Measurements from ENCODE around the gene CEP83.

The CEP83 gene

GRCh38 chr12:94285943-94286582 is 173.6 kb downstream of the CEP83 start:
- ATAC-seq (replicated peaks; ENCODE audit: extremely low read depth, poor library complexity, severe bottlenecking), result no peak
- no peak overlapping the region for H3K27ac Mint-ChIP-seq (ENCODE audit: low read depth)
- H3K4me3 Mint-ChIP-seq, result no peak overlapping the region
- no peaks in the 10 kb centered on the region for H3K9me3 Mint-ChIP-seq
- DNase-seq (ENCODE audit: low spot score in 2 of 2), result no peak
- peaks cover 15% of the 10 kb centered on the region for H3K36me3 Mint-ChIP-seq (ENCODE audit: insufficient read depth)
- no peaks in the 10 kb centered on the region for H3K27me3 Mint-ChIP-seq
- H3K4me1 Mint-ChIP-seq, result peaks cover 30% of the 10 kb centered on the region

- H3K27ac Mint-ChIP-seq (ENCODE audit: low read depth), result peak overlapping the region; percentile 14
- ATAC-seq (replicated peaks; ENCODE audit: extremely low read depth, poor library complexity, severe bottlenecking), result no peak
- H3K4me3 Mint-ChIP-seq, result no peak overlapping the region
- no peaks in the 10 kb centered on the region for H3K27me3 Mint-ChIP-seq
- DNase-seq (ENCODE audit: low spot score in 2 of 2), result no peak
- H3K36me3 Mint-ChIP-seq (ENCODE audit: insufficient read depth), result peaks cover 19% of the 10 kb centered on the region
- H3K4me1 Mint-ChIP-seq, result peaks cover 30% of the 10 kb centered on the region
- H3K9me3 Mint-ChIP-seq, result no peaks in the 10 kb centered on the region
Observed at GRCh38 chr12:94284859-94285258, 174.8 kb downstream of the CEP83 start.

GRCh38 chr12:94284046-94284445 is 175.6 kb downstream of the CEP83 start:
- no peak overlapping the region for H3K4me3 Mint-ChIP-seq
- H3K9me3 Mint-ChIP-seq, result no peaks in the 10 kb centered on the region
- no peak for DNase-seq (ENCODE audit: low spot score in 2 of 2)
- H3K36me3 Mint-ChIP-seq (ENCODE audit: insufficient read depth), result peaks cover 15% of the 10 kb centered on the region
- no peak for ATAC-seq (replicated peaks; ENCODE audit: extremely low read depth, poor library complexity, severe bottlenecking)
- H3K4me1 Mint-ChIP-seq, result peaks cover 30% of the 10 kb centered on the region
- no peaks in the 10 kb centered on the region for H3K27me3 Mint-ChIP-seq
- H3K27ac Mint-ChIP-seq (ENCODE audit: low read depth), result peak overlapping the region; percentile 88

GRCh38 chr12:94282675-94283074 is 177.0 kb downstream of the CEP83 start:
- no peaks in the 10 kb centered on the region for H3K9me3 Mint-ChIP-seq
- H3K27me3 Mint-ChIP-seq, result no peaks in the 10 kb centered on the region
- ATAC-seq (replicated peaks; ENCODE audit: extremely low read depth, poor library complexity, severe bottlenecking) (peak; percentile 88), DNase-seq (ENCODE audit: low spot score in 2 of 2) (peak in 1 of 2 donors; percentile 25)
- peak overlapping the region; percentile 67 for H3K4me3 Mint-ChIP-seq
- H3K36me3 Mint-ChIP-seq (ENCODE audit: insufficient read depth), result peaks cover 15% of the 10 kb centered on the region
- peaks cover 34% of the 10 kb centered on the region for H3K4me1 Mint-ChIP-seq
- peak overlapping the region; percentile 88 for H3K27ac Mint-ChIP-seq (ENCODE audit: low read depth)

- peaks cover 14% of the 10 kb centered on the region for H3K36me3 Mint-ChIP-seq (ENCODE audit: insufficient read depth)
- peaks cover 34% of the 10 kb centered on the region for H3K4me1 Mint-ChIP-seq
- ATAC-seq (replicated peaks; ENCODE audit: extremely low read depth, poor library complexity, severe bottlenecking) (no peak), DNase-seq (ENCODE audit: low spot score in 2 of 2) (no peak)
- H3K27me3 Mint-ChIP-seq, result no peaks in the 10 kb centered on the region
- no peak overlapping the region for H3K27ac Mint-ChIP-seq (ENCODE audit: low read depth)
- no peak overlapping the region for H3K4me3 Mint-ChIP-seq
- no peaks in the 10 kb centered on the region for H3K9me3 Mint-ChIP-seq
Observed at GRCh38 chr12:94280063-94280462, 179.6 kb downstream of the CEP83 start.

GRCh38 chr12:94277426-94278000 is 182.2 kb downstream of the CEP83 start:
- Mint-ChIP-seq H3K9me3 (no peaks in the 10 kb centered on the region), H3K36me3 (ENCODE audit: insufficient read depth) (peaks cover 10% of the 10 kb centered on the region), H3K27ac (ENCODE audit: low read depth) (peak overlapping the region; percentile 41), H3K4me3 (no peak overlapping the region), H3K27me3 (no peaks in the 10 kb centered on the region), H3K4me1 (peaks cover 21% of the 10 kb centered on the region)
- DNase-seq (ENCODE audit: low spot score in 2 of 2) (no peak), ATAC-seq (replicated peaks; ENCODE audit: extremely low read depth, poor library complexity, severe bottlenecking) (no peak)

GRCh38 chr12:94276725-94277124 is 182.9 kb downstream of the CEP83 start:
- ATAC-seq (replicated peaks; ENCODE audit: extremely low read depth, poor library complexity, severe bottlenecking) (no peak), DNase-seq (ENCODE audit: low spot score in 2 of 2) (no peak)
- Mint-ChIP-seq H3K4me1 (peaks cover 20% of the 10 kb centered on the region), H3K27me3 (no peaks in the 10 kb centered on the region), H3K27ac (ENCODE audit: low read depth) (no peak overlapping the region), H3K9me3 (no peaks in the 10 kb centered on the region), H3K4me3 (no peak overlapping the region), H3K36me3 (ENCODE audit: insufficient read depth) (peaks cover 9% of the 10 kb centered on the region)

- no peak overlapping the region for H3K4me3 Mint-ChIP-seq
- H3K9me3 Mint-ChIP-seq, result no peaks in the 10 kb centered on the region
- ATAC-seq (replicated peaks; ENCODE audit: extremely low read depth, poor library complexity, severe bottlenecking) (no peak), DNase-seq (ENCODE audit: low spot score in 2 of 2) (no peak)
- H3K4me1 Mint-ChIP-seq, result peaks cover 27% of the 10 kb centered on the region
- peak overlapping the region; percentile 19 for H3K27ac Mint-ChIP-seq (ENCODE audit: low read depth)
- H3K27me3 Mint-ChIP-seq, result no peaks in the 10 kb centered on the region
- peaks cover 5% of the 10 kb centered on the region for H3K36me3 Mint-ChIP-seq (ENCODE audit: insufficient read depth)
Observed at GRCh38 chr12:94273272-94273671, 186.4 kb downstream of the CEP83 start.

GRCh38 chr12:94272280-94272679 is 187.4 kb downstream of the CEP83 start:
- Mint-ChIP-seq H3K4me1 (peaks cover 31% of the 10 kb centered on the region), H3K27ac (ENCODE audit: low read depth) (no peak overlapping the region), H3K4me3 (no peak overlapping the region)

GRCh38 chr12:94271351-94271750 is 188.3 kb downstream of the CEP83 start:
- DNase-seq (ENCODE audit: low spot score in 2 of 2) (no peak), ATAC-seq (replicated peaks; ENCODE audit: extremely low read depth, poor library complexity, severe bottlenecking) (no peak)
- H3K4me1 Mint-ChIP-seq, result peaks cover 38% of the 10 kb centered on the region
- H3K27me3 Mint-ChIP-seq, result no peaks in the 10 kb centered on the region
- peaks cover 14% of the 10 kb centered on the region for H3K36me3 Mint-ChIP-seq (ENCODE audit: insufficient read depth)
- no peaks in the 10 kb centered on the region for H3K9me3 Mint-ChIP-seq
- H3K27ac Mint-ChIP-seq (ENCODE audit: low read depth), result no peak overlapping the region
- no peak overlapping the region for H3K4me3 Mint-ChIP-seq

More at GRCh38 chr12:94272280-94272679, 187.4 kb downstream of the CEP83 start:
- Mint-ChIP-seq H3K36me3 (ENCODE audit: insufficient read depth) (peaks cover 9% of the 10 kb centered on the region), H3K27me3 (no peaks in the 10 kb centered on the region), H3K9me3 (no peaks in the 10 kb centered on the region)
- no peak for DNase-seq (ENCODE audit: low spot score in 2 of 2)
- no peak for ATAC-seq (replicated peaks; ENCODE audit: extremely low read depth, poor library complexity, severe bottlenecking)

GRCh38 chr12:94269316-94269999 is 190.2 kb downstream of the CEP83 start:
- Mint-ChIP-seq H3K36me3 (ENCODE audit: insufficient read depth) (peaks cover 20% of the 10 kb centered on the region), H3K4me1 (peaks cover 44% of the 10 kb centered on the region), H3K27ac (ENCODE audit: low read depth) (no peak overlapping the region), H3K4me3 (no peak overlapping the region), H3K9me3 (no peaks in the 10 kb centered on the region), H3K27me3 (no peaks in the 10 kb centered on the region)
- DNase-seq (ENCODE audit: low spot score in 2 of 2), result no peak
- ATAC-seq (replicated peaks; ENCODE audit: extremely low read depth, poor library complexity, severe bottlenecking), result no peak

GRCh38 chr12:94267921-94268471 is 191.7 kb downstream of the CEP83 start:
- no peaks in the 10 kb centered on the region for H3K9me3 Mint-ChIP-seq
- no peak for DNase-seq (ENCODE audit: low spot score in 2 of 2)
- no peak overlapping the region for H3K4me3 Mint-ChIP-seq
- peaks cover 22% of the 10 kb centered on the region for H3K36me3 Mint-ChIP-seq (ENCODE audit: insufficient read depth)
- H3K27ac Mint-ChIP-seq (ENCODE audit: low read depth), result no peak overlapping the region
- H3K27me3 Mint-ChIP-seq, result no peaks in the 10 kb centered on the region
- H3K4me1 Mint-ChIP-seq, result peaks cover 49% of the 10 kb centered on the region
- no peak for ATAC-seq (replicated peaks; ENCODE audit: extremely low read depth, poor library complexity, severe bottlenecking)

- Mint-ChIP-seq H3K4me1 (peaks cover 54% of the 10 kb centered on the region), H3K27me3 (no peaks in the 10 kb centered on the region), H3K27ac (ENCODE audit: low read depth) (no peak overlapping the region), H3K36me3 (ENCODE audit: insufficient read depth) (peaks cover 26% of the 10 kb centered on the region), H3K4me3 (no peak overlapping the region), H3K9me3 (no peaks in the 10 kb centered on the region)
- no peak for DNase-seq (ENCODE audit: low spot score in 2 of 2)
- no peak for ATAC-seq (replicated peaks; ENCODE audit: extremely low read depth, poor library complexity, severe bottlenecking)
Observed at GRCh38 chr12:94267537-94267872, 192.2 kb downstream of the CEP83 start.
